ENCODE data around the gene RBM45. TPM values are rescaled to one million over a fixed set of nuclear protein-coding genes. Genes with fewer than 3 reads are reported as not detected.

The RBM45 gene
- polyA plus RNA-seq, 1 experiment, result 5.4 TPM

- ChIA-PET CTCF (interaction anchor here (1.3 to 2.1 kb wide), 3 partner anchors 10 to 290 kb away, joined by 4 to 8 read pairs (median 7); partner anchors contain the start of gene RBM45), POLR2A (no interaction called here)
- no peaks in the 10 kb centered on the region for H3K27me3 ChIP-seq (ENCODE audit: control insufficient read depth, insufficient read depth, low read length)
- TF ChIP-seq CTCF (IDR thresholded peaks at IDR 0.05; ENCODE audit: insufficient read depth, low read depth, low read length), result no peak
- DNase-seq (ENCODE audit: low read depth), result no peak
- peaks cover 5% of the 10 kb centered on the region; the same call in 1 of the 2 replicates for H3K36me3 ChIP-seq (ENCODE audit: control insufficient read depth, insufficient read depth, low read length)
- no peak overlapping the region for H3K4me3 ChIP-seq (ENCODE audit: low read depth, low read length)
Measured at GRCh38 chr2:178125125-178125524, 12.9 kb downstream of the RBM45 start.

DNA sequence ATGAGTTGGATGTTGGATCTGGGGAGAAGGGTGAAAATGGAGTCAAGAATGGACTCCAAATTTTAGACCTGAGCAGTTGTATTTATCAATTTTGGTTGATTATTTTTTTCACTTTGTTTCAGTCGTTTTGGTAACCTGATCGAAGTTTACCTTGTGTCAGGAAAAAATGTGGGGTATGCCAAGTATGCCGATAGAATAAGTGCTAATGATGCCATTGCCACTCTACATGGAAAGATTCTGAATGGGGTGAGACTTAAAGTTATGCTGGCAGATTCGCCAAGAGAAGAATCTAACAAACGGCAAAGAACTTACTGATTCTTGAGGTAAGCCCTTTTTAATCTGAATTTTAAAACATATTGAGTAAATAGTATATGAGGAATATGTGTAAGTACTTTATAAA, 13.6 kb downstream of the RBM45 start:
- no peaks in the 10 kb centered on the region for H3K27me3 ChIP-seq (ENCODE audit: control insufficient read depth, insufficient read depth, low read length)
- TF ChIP-seq CTCF (IDR thresholded peaks at IDR 0.05; ENCODE audit: insufficient read depth, low read depth, low read length), result no peak
- H3K36me3 ChIP-seq (ENCODE audit: control insufficient read depth, insufficient read depth, low read length), result peaks cover 5% of the 10 kb centered on the region; the same call in 1 of the 2 replicates
- no peak for DNase-seq (ENCODE audit: low read depth)
- CTCF ChIA-PET, result interaction anchor here (1.3 to 2.1 kb wide), 4 partner anchors 11 to 289 kb away, joined by 3 to 8 read pairs (median 6); partner anchors contain the start of gene RBM45
- POLR2A ChIA-PET, result no interaction called here
- H3K4me3 ChIP-seq (ENCODE audit: low read depth, low read length), result no peak overlapping the region

DNA sequence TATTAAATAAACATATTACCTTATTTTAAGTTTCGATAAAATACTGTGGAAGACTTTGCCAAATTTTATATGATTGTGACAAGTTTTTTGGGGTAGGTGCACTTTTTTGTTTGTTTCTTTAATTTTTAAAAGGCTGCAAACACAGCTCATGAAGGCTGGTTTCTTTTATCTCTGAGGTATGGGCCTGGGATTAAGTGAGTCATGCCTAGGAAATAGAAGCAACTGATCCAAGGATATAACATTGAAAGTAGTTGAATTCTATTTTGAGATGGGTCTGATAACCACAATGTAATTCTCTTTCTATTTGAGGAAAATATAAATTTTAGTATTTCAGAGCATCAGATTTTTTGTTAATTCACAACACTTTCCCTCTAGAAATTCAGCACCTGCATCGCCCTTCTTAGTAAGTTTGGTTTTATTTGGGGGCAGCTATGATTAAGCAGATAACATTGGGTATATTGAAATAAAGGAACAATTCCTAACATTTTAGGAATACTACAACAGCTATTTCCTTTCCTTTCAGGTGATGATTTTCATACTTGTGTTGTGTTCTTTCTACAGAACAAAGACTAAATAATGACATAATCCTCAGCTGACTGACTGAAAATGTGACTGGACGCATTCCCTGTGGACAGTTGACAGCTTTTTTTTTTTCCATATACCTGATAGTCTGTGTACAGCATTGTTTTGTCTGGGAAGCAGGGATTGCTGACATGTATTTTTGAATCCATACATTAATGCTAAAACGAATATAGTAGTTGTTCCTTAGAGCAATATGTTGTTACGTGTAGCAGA, 16.8 kb downstream of the RBM45 start:
- POLR2A ChIA-PET, result no interaction called here
- CTCF ChIA-PET, result interaction anchor here (2.0 to 2.3 kb wide), 2 partner anchors 286 to 289 kb away, joined by 4 to 7 read pairs; no protein-coding TSS in a partner anchor
- Histone ChIP-seq H3K36me3 (ENCODE audit: control insufficient read depth, insufficient read depth, low read length) (peaks cover 2% of the 10 kb centered on the region; the same call in 1 of the 2 replicates), H3K27me3 (ENCODE audit: control insufficient read depth, insufficient read depth, low read length) (no peaks in the 10 kb centered on the region), H3K4me3 (ENCODE audit: low read depth, low read length) (no peak overlapping the region)
- no peak for DNase-seq (ENCODE audit: low read depth)
- no peak for TF ChIP-seq CTCF (IDR thresholded peaks at IDR 0.05; ENCODE audit: insufficient read depth, low read depth, low read length)

- no peaks in the 10 kb centered on the region for H3K36me3 ChIP-seq (ENCODE audit: control insufficient read depth, insufficient read depth, low read length)
- CTCF ChIA-PET, result interaction anchor here (2.0 to 3.5 kb wide), 2 partner anchors 25 to 278 kb away, joined by 4 to 15 read pairs; partner anchors contain the start of gene RBM45
- no peak for DNase-seq (ENCODE audit: low read depth)
- no peak overlapping the region for H3K4me3 ChIP-seq (ENCODE audit: low read depth, low read length)
- no peaks in the 10 kb centered on the region for H3K27me3 ChIP-seq (ENCODE audit: control insufficient read depth, insufficient read depth, low read length)
- no peak for TF ChIP-seq CTCF (IDR thresholded peaks at IDR 0.05; ENCODE audit: insufficient read depth, low read depth, low read length)
- POLR2A ChIA-PET, result interaction anchor here (0.6 kb wide), 1 partner anchor 31 kb away, joined by 4 read pairs; no protein-coding TSS in a partner anchor
Measured at GRCh38 chr2:178136321-178137025, 24.2 kb downstream of the RBM45 start.
